OCI-LY3 (cell line): Measurements from ENCODE around the gene GATA1.

Experiments
- EZH2phosphoT487 ChIP-seq: fragments of 200-600 bp; shearing (Covaris generic); IDR thresholded peaks from 2 replicates; pipeline ENCODE4 v1.6.1; 2018; ENCODE audit warnings: antibody characterized with exemption, mixed run types, low read depth
- TF ChIP-seq, protein P1 (sequence below): fragments of 200-600, 300-600 bp; sonication (generic); IDR thresholded peaks from 2 replicates; pipeline ENCODE4 v1.5.1; 2014; ENCODE audit warnings: antibody characterized with exemption, low read length, low read depth

DNA sequence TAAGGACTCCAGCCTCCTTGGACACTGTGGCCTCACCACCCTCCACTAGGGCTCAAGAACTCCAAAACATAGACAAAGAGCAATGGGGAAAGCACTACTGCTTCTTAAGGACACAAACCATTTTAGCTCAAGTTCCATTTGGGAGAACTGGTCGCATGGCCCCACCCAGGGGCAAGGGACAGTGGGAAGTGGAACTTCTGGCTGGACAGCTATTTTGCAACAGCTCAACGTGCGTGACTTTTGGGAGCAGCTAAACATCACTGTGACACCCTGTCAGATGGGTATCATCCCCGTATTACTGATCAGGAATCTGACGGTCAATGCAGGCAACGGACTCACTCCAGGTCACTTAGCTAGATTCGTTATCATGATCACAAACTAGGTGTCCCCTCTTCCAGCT is 33.9 kb upstream of the GATA1 start:
- TF ChIP-seq, protein P1, sequence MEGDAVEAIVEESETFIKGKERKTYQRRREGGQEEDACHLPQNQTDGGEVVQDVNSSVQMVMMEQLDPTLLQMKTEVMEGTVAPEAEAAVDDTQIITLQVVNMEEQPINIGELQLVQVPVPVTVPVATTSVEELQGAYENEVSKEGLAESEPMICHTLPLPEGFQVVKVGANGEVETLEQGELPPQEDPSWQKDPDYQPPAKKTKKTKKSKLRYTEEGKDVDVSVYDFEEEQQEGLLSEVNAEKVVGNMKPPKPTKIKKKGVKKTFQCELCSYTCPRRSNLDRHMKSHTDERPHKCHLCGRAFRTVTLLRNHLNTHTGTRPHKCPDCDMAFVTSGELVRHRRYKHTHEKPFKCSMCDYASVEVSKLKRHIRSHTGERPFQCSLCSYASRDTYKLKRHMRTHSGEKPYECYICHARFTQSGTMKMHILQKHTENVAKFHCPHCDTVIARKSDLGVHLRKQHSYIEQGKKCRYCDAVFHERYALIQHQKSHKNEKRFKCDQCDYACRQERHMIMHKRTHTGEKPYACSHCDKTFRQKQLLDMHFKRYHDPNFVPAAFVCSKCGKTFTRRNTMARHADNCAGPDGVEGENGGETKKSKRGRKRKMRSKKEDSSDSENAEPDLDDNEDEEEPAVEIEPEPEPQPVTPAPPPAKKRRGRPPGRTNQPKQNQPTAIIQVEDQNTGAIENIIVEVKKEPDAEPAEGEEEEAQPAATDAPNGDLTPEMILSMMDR, result no peak
- no peak for TF ChIP-seq EZH2phosphoT487
